DLD1 (cell line): ENCODE data around the gene MYO18B.

ENCODE experiments used
- in situ Hi-C: cut with HindIII; loops from 2 replicates; pipeline ENCODE4 v1.10.0; 2017; ENCODE audit warnings: low sequenced_read_pairs

Gene MYO18B

GRCh38 chr22:25933158-25933788, 191.3 kb downstream of the MYO18B start:
- in situ Hi-C loops, result no loop called here

DNA sequence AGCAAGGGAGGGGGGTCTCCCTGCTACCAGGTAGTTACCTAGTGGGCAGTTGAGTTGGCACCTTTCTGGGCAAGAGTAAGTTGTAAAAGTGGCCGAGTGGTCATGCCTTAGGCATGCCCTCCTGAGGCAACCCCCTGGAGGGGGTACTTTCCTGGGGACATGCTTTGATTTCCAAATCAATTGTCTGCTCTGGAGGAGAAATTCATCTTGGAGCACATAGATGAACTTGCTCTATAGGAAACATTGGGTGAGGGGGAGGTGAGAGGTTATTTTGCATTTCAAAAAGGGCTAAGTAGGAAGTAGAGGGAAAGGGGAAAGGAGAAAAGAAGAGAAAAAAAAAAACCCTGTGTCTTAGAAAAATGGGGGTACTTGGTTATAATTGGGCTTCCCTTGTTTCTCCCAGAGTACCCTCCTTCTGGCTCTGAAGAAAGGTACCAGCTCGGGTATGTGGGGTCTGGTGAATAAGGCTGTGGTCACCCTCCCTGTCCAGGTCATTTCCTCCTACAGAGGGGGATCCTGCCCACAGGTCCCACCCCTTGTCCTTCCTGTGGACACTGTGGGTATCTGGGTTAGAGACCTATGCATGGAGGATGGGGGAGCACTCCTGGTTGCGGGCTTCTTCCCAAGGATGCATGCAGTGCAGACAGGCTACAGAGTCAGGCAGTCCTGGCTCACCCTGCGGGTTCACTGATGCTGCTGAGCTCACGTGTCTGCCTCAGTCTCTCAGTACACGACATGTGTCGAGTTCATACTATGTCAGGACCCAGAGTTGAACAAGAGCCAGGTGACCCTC, 193.5 kb downstream of the MYO18B start:
- in situ Hi-C loops, result no loop called here

- in situ Hi-C loops, result no loop called here
Observed at GRCh38 chr22:25938151-25938550, 196.2 kb downstream of the MYO18B start.

- in situ Hi-C loops, result no loop called here
Observed at GRCh38 chr22:25939384-25939783, 197.4 kb downstream of the MYO18B start.

DNA sequence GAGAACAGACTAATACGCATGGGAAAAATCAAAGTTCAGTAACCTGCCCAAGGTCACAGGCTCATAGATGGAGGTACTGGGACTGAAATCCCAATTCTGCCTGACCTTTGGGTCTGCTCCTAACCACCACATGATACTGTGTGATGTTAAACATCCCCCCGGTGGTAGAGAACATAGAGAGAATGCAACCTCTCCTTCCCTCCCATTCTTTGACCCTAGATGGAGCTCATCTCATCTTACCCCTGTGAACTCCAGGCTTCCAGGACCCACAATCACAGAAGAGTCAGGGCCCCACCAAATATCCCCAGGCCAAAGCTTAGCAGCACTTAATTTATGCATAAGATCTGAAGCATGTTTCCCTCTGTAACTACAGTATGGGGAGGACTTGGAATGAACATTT, 198.5 kb downstream of the MYO18B start:
- in situ Hi-C loops, result no loop called here

- in situ Hi-C loops, result no loop called here
Observed at GRCh38 chr22:25941365-25941960, 199.5 kb downstream of the MYO18B start.

DNA sequence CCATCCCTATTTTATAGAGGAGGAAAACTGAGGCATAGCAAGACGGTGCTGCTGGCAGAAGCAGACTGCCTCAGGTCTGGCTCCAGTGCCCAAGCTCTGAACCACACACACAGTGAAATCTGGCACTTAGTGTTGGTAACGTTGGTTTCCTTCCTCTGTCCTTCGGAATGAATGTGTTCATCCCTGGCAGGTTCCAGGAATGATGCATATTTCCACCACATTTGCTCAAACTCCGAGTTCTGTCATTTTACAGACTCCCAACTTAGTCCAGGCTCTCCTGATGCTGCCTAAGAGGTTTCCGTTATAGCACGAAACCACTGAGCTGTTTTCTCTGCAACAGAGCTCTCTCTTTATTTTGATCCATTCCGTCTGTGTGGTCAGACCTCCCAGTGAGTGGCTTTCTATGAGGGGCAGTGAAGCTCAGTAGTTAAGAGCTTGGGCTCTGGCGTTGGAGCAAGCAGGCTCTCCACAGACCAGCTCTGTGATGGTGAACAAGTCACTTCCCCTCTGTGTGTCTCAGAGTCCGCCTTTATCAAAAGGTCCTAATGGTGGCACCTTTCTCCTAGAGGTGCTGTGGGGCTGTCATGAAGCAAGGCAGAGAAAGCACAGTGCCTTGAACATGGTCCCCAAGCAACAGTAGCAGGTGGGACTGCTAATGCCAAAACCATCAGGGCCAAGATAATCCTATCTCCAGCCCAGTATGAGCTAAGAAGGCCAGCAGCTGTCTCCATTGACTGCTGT, 200.3 kb downstream of the MYO18B start:
- in situ Hi-C loops, result no loop called here

- in situ Hi-C loops, result no loop called here
Observed at GRCh38 chr22:25942856-25943411, 200.9 kb downstream of the MYO18B start.

DNA sequence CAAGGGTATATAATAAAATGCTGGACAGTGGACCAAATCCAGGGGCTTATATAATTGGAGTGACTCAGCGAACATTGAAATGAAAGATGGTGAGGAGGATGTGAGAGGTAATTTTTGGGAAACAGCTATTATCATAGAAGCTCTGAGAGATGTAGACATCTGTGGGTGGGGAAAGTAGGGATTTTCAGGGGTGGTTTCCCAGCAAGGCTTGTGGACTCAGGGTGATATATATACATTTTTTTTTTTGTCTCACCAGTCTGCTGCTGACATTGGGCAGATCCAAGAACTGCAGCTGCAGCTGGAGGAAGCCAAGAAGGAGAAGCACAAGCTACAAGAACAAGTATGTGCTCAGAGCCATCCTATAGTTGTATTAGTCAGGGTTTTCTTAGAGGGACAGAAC, 208.1 kb downstream of the MYO18B start:
- in situ Hi-C loops, result no loop called here

- in situ Hi-C loops, result no loop called here
Observed at GRCh38 chr22:25953276-25953675, 211.3 kb downstream of the MYO18B start.

GRCh38 chr22:25953919-25954318, 211.9 kb downstream of the MYO18B start:
- in situ Hi-C loops, result no loop called here

GRCh38 chr22:25955323-25955722, 213.3 kb downstream of the MYO18B start:
- in situ Hi-C loops, result no loop called here

DNA sequence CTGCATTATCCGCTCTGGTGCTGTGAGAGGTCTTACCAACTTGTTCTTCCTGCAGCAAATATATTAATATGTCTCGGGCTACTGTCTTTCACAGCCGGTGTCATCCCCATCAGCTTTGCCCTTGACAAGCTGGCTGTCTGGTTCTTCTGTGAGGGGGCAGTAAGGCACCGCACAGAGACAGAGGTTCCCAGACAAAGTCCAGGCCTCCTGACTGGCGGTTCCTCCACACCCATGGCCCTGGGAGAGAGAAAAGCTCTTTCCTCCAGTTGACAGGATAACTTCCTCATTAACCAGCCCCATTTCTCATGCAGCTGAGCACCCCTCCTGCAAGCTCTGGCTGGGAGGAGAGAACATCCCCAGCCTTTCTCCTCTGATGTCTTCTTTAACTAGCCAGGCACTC, 214.8 kb downstream of the MYO18B start:
- in situ Hi-C loops, result no loop called here

DNA sequence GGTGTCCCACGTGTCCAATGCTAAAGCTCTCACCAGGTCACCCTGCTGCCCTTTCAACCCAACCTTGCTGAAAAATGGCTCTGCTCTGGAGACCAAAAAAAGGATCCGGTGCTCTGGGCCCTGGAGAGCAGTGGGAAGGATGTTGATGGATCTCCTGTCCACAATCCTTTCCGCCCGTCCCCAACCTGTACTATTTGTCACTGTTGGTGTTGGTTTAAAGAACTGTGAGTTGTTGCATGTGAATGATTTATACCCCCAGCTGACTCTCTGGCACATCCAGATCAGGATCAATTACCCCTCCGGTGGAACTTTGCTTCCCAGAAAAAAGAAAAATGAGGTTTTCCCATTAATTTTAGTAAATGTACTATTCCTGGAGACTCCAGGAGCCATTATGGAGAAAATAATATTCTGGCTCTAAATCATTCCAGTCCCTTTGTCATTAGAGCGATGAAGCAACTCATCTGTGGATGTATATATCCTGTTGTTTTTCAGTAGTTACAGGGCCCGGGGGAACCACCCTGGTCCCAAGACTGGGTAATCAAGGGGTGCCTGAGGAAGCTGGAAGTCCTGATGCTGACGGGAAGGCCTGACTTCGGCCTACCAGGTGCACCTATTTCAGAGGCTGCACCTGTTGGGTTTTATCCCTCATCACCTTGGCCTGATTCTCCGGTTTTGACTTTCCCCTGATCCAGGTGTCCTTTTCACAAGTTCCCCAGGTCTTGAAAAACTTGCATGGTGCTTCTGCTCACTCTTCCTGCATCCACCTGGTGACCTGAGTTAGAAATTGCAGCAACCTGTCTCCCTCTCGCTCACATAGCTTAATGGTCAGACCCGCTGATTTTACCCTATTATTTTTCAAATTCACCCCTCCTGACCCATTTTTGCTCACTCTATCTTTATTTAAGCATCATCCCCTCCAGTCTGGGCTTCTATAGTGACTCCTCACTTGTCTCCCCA, 218.1 kb downstream of the MYO18B start:
- in situ Hi-C loops, result no loop called here

DNA sequence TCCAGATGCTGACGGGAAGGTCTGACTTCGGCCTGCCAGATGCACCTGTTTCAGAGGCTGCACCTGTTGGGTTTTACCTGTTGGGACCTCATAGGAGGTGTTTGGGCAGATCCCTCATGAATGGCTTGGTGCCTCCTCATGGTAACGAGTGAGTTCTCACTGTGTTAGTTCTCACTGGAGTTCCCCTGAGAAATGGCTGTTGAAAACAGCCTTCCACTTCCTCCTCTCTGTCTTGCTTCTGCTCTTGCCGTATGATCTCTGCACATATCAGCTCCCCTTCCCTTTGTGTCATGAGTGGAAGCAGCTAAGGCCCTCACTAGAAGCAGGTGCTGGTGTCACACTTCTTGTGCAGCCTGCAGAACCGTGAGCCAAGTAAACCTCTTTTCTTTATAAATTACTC, 219.7 kb downstream of the MYO18B start:
- in situ Hi-C loops, result no loop called here

- in situ Hi-C loops, result no loop called here
Observed at GRCh38 chr22:25962711-25963110, 220.7 kb downstream of the MYO18B start.

GRCh38 chr22:25964961-25965730, 223.2 kb downstream of the MYO18B start:
- in situ Hi-C loops, result no loop called here

GRCh38 chr22:25966448-25966913, 224.5 kb downstream of the MYO18B start:
- in situ Hi-C loops, result no loop called here

- in situ Hi-C loops, result no loop called here
Observed at GRCh38 chr22:25969286-25969685, 227.3 kb downstream of the MYO18B start.
